HepG2 (cell line): Measurements from ENCODE around the gene CCDC57. TPM values are rescaled to one million over a fixed set of nuclear protein-coding genes. Genes with fewer than 3 reads are reported as not detected.

ENCODE experiments used
- CREB1 ChIP-seq, 2 experiments: fragments of 450-650 bp in 1 of 2; IDR thresholded peaks; 2 replicates each; pipeline ENCODE4 v1.6.1; 2016 to 2017; ENCODE audit warnings: control low read depth in 1 of 2, mild to moderate bottlenecking in 1 of 2, missing compliant biosample characterization in 1 of 2, missing genetic modification characterization in 1 of 2
- HNRNPLL ChIP-seq: fragments of 200-400 bp; formaldehyde crosslinking; IDR thresholded peaks from 2 replicates; pipeline ENCODE4 v1.6.1; 2017; ENCODE audit warnings: mild to moderate bottlenecking, low read depth, low read length; ENCODE audit not compliant: poor library complexity, severe bottlenecking
- HNRNPUL1 ChIP-seq: fragments of 200-400 bp; formaldehyde crosslinking; IDR thresholded peaks from 2 replicates; pipeline ENCODE4 v1.6.1; 2017; ENCODE audit warnings: low read depth, mild to moderate bottlenecking, low read length, moderate library complexity
- JUN ChIP-seq: sonication (generic); formaldehyde crosslinking; IDR thresholded peaks from 2 replicates; pipeline ENCODE4 v1.4.0; 2020; ENCODE audit warnings: mild to moderate bottlenecking, missing genetic modification reagents
- KAT2B ChIP-seq: fragments of 150-350 bp; IDR thresholded peaks from 2 replicates; pipeline ENCODE4 v1.6.1; 2014; ENCODE audit warnings: low read depth, low read length, borderline replicate concordance
- KLF15 ChIP-seq: sonication (generic); formaldehyde crosslinking; IDR thresholded peaks from 2 replicates; pipeline ENCODE4 v1.8.1; 2023; ENCODE audit warnings: borderline replicate concordance, mild to moderate bottlenecking, inconsistent platforms, missing genetic modification reagents, mixed read lengths
- MAZ ChIP-seq, 2 experiments: sonication (generic) in 1 of 2; formaldehyde crosslinking in 1 of 2; IDR thresholded peaks; 2 replicates each; pipeline versions ENCODE4 v1.5.0 to v1.6.1; 2012 to 2020; ENCODE audit warnings: low read depth in 2 of 2, mild to moderate bottlenecking in 2 of 2, borderline replicate concordance in 1 of 2, improper control_type of control experiment in 1 of 2, low read length in 1 of 2, missing genetic modification reagents in 1 of 2, moderate library complexity in 1 of 2
- MEIS2 ChIP-seq: sonication (generic); formaldehyde crosslinking; IDR thresholded peaks from 2 replicates; pipeline ENCODE4 v1.9.0; 2021; ENCODE audit warnings: mild to moderate bottlenecking, missing genetic modification reagents
- NFKBIZ ChIP-seq: IDR thresholded peaks from 2 replicates; pipeline ENCODE4 v1.6.1; 2018; ENCODE audit warnings: missing genetic modification reagents, missing compliant biosample characterization
- PAX8 ChIP-seq: sonication (generic); formaldehyde crosslinking; IDR thresholded peaks from 2 replicates; pipeline ENCODE4 v1.8.0; 2022; ENCODE audit warnings: mild to moderate bottlenecking, missing genetic modification reagents, borderline replicate concordance
- PITX1 ChIP-seq: sonication (generic); formaldehyde crosslinking; IDR thresholded peaks from 2 replicates; pipeline ENCODE4 v1.5.1; 2020; ENCODE audit warnings: mild to moderate bottlenecking, missing genetic modification reagents
- POLR2AphosphoS2 ChIP-seq: IDR thresholded peaks from 2 replicates; pipeline ENCODE4 v1.6.1; 2011; ENCODE audit warnings: low read depth, low read length, improper control_type of control experiment
- RBFOX2 ChIP-seq: fragments of 200-400 bp; formaldehyde crosslinking; IDR thresholded peaks from 2 replicates; pipeline ENCODE4 v1.6.1; 2017; ENCODE audit warnings: low read depth, mild to moderate bottlenecking, low read length
- SRSF9 ChIP-seq: fragments of 200-400 bp; formaldehyde crosslinking; IDR thresholded peaks from 2 replicates; pipeline ENCODE4 v1.6.1; 2018; ENCODE audit warnings: borderline replicate concordance, mild to moderate bottlenecking, low read depth, low read length; ENCODE audit not compliant: insufficient read depth, poor library complexity, severe bottlenecking
- TEAD2 ChIP-seq: sonication (generic); formaldehyde crosslinking; IDR thresholded peaks from 2 replicates; pipeline ENCODE4 v1.9.0; 2021; ENCODE audit warnings: missing genetic modification reagents
- THAP11 ChIP-seq: IDR thresholded peaks from 2 replicates; pipeline ENCODE4 v1.6.1; 2016; ENCODE audit warnings: missing biosample characterization, missing genetic modification reagents
- ZBTB38 ChIP-seq: sonication (generic); formaldehyde crosslinking; IDR thresholded peaks from 2 replicates; pipeline ENCODE4 v1.5.1; 2020; ENCODE audit warnings: mild to moderate bottlenecking, missing genetic modification reagents
- ZFP41 ChIP-seq: sonication (generic); formaldehyde crosslinking; IDR thresholded peaks from 2 replicates; pipeline ENCODE4 v1.4.0; 2020; ENCODE audit warnings: mild to moderate bottlenecking, missing genetic modification reagents, borderline replicate concordance
- ZMAT3 ChIP-seq: sonication (generic); formaldehyde crosslinking; conservative IDR thresholded peaks from 2 replicates; pipeline ENCODE4 v1.7.0; 2021; ENCODE audit warnings: missing genetic modification reagents
- ZMYM2 ChIP-seq: sonication (generic); formaldehyde crosslinking; IDR thresholded peaks from 2 replicates; pipeline ENCODE4 v1.8.0; 2022; ENCODE audit warnings: mild to moderate bottlenecking, missing genetic modification reagents
- ZNF296 ChIP-seq: sonication (generic); formaldehyde crosslinking; conservative IDR thresholded peaks from 2 replicates; pipeline ENCODE4 v1.5.0; 2020; ENCODE audit warnings: mild to moderate bottlenecking, missing genetic modification reagents
- ZNF329 ChIP-seq: sonication (generic); formaldehyde crosslinking; IDR thresholded peaks from 2 replicates; pipeline ENCODE4 v1.9.0; 2021; ENCODE audit warnings: low read depth, mild to moderate bottlenecking, missing genetic modification reagents
- ZNF350 ChIP-seq: sonication (generic); formaldehyde crosslinking; IDR thresholded peaks from 2 replicates; pipeline ENCODE4 v1.4.0; 2020; ENCODE audit warnings: mild to moderate bottlenecking, low read depth, missing genetic modification reagents, borderline replicate concordance
- polyA plus RNA-seq, 8 experiments: library from polyadenylated mRNA; depleted of rRNA in 3 of 8; stranded (reverse) in 7 of 8; unstranded in 1 of 8; fragments of >200 nt; fragmentation: Illumina TruSeq in 4 of 8; extraction: Trizol in 4 of 8; gene quantifications; 2 replicates each; pipeline versions ENCODE4 v1.2.1 to v1.2.3, GENCODE V29; 2011 to 2016; ENCODE audit warnings: low read depth in 4 of 8, missing spikeins in 1 of 8, mixed read lengths in 1 of 8; ENCODE audit not compliant: insufficient read depth in 1 of 8
- total RNA-seq, 5 experiments: library from RNA; depleted of rRNA; stranded (reverse); fragments of >200 nt; fragmentation: Illumina TruSeq; extraction: Trizol; gene quantifications; 2 replicates each; pipeline ENCODE4 v1.2.3, GENCODE V29; 2016; ENCODE audit warnings: low read depth in 1 of 5
- TF ChIP-seq, protein P1 (sequence below): sonication (generic); formaldehyde crosslinking; IDR thresholded peaks from 2 replicates; pipeline ENCODE4 v1.4.0; 2020; ENCODE audit warnings: missing genetic modification reagents, borderline replicate concordance

Gene CCDC57
- total and polyA plus RNA-seq, 2 of the 13 experiments (the other 11 are each of a cell fraction or from before 2014, with no cell fraction given) = 59.3 to 59.9 TPM

DNA sequence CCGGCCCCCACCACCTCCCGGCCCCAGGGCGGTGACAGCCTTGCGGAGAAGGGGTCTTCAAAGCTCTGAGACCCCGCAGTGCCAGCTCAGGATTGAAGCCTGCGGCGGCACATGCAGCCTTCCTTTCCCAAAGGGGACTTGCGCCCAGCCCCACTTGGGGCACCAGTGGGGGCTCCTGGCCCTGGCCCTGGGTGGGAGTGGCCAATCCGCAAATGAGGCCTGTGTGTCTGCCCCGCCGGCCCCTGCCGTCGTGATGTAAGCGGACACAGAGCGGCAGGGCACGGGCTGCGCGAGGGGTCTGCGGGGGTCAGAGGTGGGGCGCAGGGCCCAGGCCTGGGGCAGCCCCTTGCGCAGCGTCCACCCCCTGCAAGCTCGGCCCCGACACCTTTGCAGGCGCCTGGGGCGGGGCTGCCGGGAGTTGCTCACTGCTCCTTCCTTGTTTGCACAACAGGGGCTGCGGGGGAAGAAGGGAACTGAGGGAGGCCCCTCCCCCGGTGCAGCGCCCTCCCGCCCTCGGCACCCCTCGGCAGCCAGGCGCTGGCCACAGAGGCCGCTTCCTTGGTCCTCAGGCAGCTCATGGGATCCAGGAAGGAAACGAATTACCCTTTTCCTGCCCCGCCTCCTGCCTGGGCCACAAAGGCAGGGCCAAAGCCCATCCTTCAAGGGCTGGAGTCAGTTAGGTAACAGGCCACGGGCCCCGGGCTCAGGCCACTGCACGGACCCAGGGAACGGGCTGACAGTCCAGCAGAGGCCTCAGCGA, 19.1 kb upstream of the CCDC57 start (continued):
- TF ChIP-seq ZNF350 (CRISPR knock-in tag) = peak; percentile 85
- peak; percentile 91 for TF ChIP-seq ZNF296 (CRISPR knock-in tag)
- TF ChIP-seq THAP11 (CRISPR knock-in tag) = peak; percentile 62; the same call in 1 of the 2 replicates
- no peak for TF ChIP-seq SRSF9
- TF ChIP-seq CREB1 (IDR thresholded peaks at IDR 0.05) = no peak
- TF ChIP-seq CREB1 (CRISPR knock-in tag; IDR thresholded peaks at IDR 0.05) = no peak
- TF ChIP-seq PITX1 (CRISPR knock-in tag) = peak; percentile 47
- peak; percentile 80; the same call in 1 of the 2 replicates for TF ChIP-seq MEIS2 (CRISPR knock-in tag)
- TF ChIP-seq PAX8 (CRISPR knock-in tag) = 0 out of 2 replicates have a peak, but pooled peaks have one; percentile 31
- TF ChIP-seq TEAD2 (CRISPR knock-in tag) = 0 out of 2 replicates have a peak, but pooled peaks have one; percentile 21
- TF ChIP-seq NFKBIZ (CRISPR knock-in tag) = no peak
- no peak for TF ChIP-seq HNRNPUL1
- peak; percentile 47; the same call in 1 of the 2 replicates for TF ChIP-seq JUN (CRISPR knock-in tag)
- peak; percentile 86 for TF ChIP-seq ZBTB38
- TF ChIP-seq, protein P1, sequence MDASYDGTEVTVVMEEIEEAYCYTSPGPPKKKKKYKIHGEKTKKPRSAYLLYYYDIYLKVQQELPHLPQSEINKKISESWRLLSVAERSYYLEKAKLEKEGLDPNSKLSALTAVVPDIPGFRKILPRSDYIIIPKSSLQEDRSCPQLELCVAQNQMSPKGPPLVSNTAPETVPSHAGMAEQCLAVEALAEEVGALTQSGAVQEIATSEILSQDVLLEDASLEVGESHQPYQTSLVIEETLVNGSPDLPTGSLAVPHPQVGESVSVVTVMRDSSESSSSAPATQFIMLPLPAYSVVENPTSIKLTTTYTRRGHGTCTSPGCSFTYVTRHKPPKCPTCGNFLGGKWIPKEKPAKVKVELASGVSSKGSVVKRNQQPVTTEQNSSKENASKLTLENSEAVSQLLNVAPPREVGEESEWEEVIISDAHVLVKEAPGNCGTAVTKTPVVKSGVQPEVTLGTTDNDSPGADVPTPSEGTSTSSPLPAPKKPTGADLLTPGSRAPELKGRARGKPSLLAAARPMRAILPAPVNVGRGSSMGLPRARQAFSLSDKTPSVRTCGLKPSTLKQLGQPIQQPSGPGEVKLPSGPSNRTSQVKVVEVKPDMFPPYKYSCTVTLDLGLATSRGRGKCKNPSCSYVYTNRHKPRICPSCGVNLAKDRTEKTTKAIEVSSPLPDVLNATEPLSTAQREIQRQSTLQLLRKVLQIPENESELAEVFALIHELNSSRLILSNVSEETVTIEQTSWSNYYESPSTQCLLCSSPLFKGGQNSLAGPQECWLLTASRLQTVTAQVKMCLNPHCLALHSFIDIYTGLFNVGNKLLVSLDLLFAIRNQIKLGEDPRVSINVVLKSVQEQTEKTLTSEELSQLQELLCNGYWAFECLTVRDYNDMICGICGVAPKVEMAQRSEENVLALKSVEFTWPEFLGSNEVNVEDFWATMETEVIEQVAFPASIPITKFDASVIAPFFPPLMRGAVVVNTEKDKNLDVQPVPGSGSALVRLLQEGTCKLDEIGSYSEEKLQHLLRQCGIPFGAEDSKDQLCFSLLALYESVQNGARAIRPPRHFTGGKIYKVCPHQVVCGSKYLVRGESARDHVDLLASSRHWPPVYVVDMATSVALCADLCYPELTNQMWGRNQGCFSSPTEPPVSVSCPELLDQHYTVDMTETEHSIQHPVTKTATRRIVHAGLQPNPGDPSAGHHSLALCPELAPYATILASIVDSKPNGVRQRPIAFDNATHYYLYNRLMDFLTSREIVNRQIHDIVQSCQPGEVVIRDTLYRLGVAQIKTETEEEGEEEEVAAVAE (CRISPR knock-in tag) = no peak; the same call in 1 of the 2 replicates
- peak; percentile 17; the same call in 1 of the 2 replicates for TF ChIP-seq ZMAT3 (CRISPR knock-in tag)
- peak; percentile 92 for TF ChIP-seq RBFOX2
- peak; percentile 69; the same call in 1 of the 2 replicates for TF ChIP-seq ZNF329 (CRISPR knock-in tag)
- TF ChIP-seq HNRNPLL = peak; percentile 73
- TF ChIP-seq ZFP41 (CRISPR knock-in tag) = 0 out of 2 replicates have a peak, but pooled peaks have one; percentile 24
- TF ChIP-seq KLF15 = no peak; the same call in 1 of the 2 replicates
- TF ChIP-seq KAT2B = no peak
- no peak for TF ChIP-seq POLR2AphosphoS2
- no peak; the same call in 1 of the 2 replicates for TF ChIP-seq MAZ (IDR thresholded peaks at IDR 0.05; ENCODE audit: borderline replicate concordance, low read depth, low read length)
- TF ChIP-seq MAZ (CRISPR knock-in tag; IDR thresholded peaks at IDR 0.05; ENCODE audit: low read depth) = peak; percentile 94; the same call in 1 of the 2 replicates
- peak; percentile 77 for TF ChIP-seq ZMYM2 (CRISPR knock-in tag)
